ENCODE results near the gene METAP1D. TPM values are rescaled to one million over a fixed set of nuclear protein-coding genes. Genes with fewer than 3 reads are reported as not detected.

The METAP1D gene
- total RNA-seq, 2 donors from 2014 or later, result 4.1 to 4.8 TPM

- H3K27me3 Mint-ChIP-seq, result no peaks in the 10 kb centered on the region
- ATAC-seq (replicated peaks), result no peak
- H3K36me3 Mint-ChIP-seq (ENCODE audit: low read depth), result no peaks in the 10 kb centered on the region
- peaks cover 13% of the 10 kb centered on the region for H3K4me1 Mint-ChIP-seq
- H3K27ac Mint-ChIP-seq, result no peak overlapping the region
- no peak overlapping the region for H3K4me3 Mint-ChIP-seq
- no peaks in the 10 kb centered on the region for H3K9me3 Mint-ChIP-seq
Measured at GRCh38 chr2:172012677-172013391, 13.1 kb downstream of the METAP1D start.

- H3K4me3 Mint-ChIP-seq, result no peak overlapping the region
- no peaks in the 10 kb centered on the region for H3K27me3 Mint-ChIP-seq
- no peaks in the 10 kb centered on the region for H3K9me3 Mint-ChIP-seq
- no peaks in the 10 kb centered on the region for H3K36me3 Mint-ChIP-seq (ENCODE audit: low read depth)
- H3K4me1 Mint-ChIP-seq, result peaks cover 13% of the 10 kb centered on the region
- ATAC-seq (replicated peaks), result no peak
- H3K27ac Mint-ChIP-seq, result no peak overlapping the region
Measured at GRCh38 chr2:172013396-172013795, 13.6 kb downstream of the METAP1D start.

GRCh38 chr2:172021074-172021931, 21.6 kb downstream of the METAP1D start:
- no peaks in the 10 kb centered on the region for H3K9me3 Mint-ChIP-seq
- no peak for ATAC-seq (replicated peaks)
- H3K36me3 Mint-ChIP-seq (ENCODE audit: low read depth), result no peaks in the 10 kb centered on the region
- H3K4me1 Mint-ChIP-seq, result peaks cover 4% of the 10 kb centered on the region
- no peak overlapping the region for H3K4me3 Mint-ChIP-seq
- H3K27ac Mint-ChIP-seq, result no peak overlapping the region
- no peaks in the 10 kb centered on the region for H3K27me3 Mint-ChIP-seq

GRCh38 chr2:172021955-172022354, 22.2 kb downstream of the METAP1D start:
- H3K9me3 Mint-ChIP-seq, result no peaks in the 10 kb centered on the region
- no peaks in the 10 kb centered on the region for H3K27me3 Mint-ChIP-seq
- no peaks in the 10 kb centered on the region for H3K36me3 Mint-ChIP-seq (ENCODE audit: low read depth)
- H3K4me1 Mint-ChIP-seq, result peaks cover 4% of the 10 kb centered on the region
- no peak for ATAC-seq (replicated peaks)
- H3K27ac Mint-ChIP-seq, result no peak overlapping the region
- no peak overlapping the region for H3K4me3 Mint-ChIP-seq

GRCh38 chr2:172031536-172031935, 31.8 kb downstream of the METAP1D start:
- Mint-ChIP-seq H3K4me1 (no peaks in the 10 kb centered on the region), H3K4me3 (no peak overlapping the region), H3K27ac (no peak overlapping the region), H3K9me3 (no peaks in the 10 kb centered on the region), H3K27me3 (no peaks in the 10 kb centered on the region), H3K36me3 (ENCODE audit: low read depth) (no peaks in the 10 kb centered on the region)
- ATAC-seq (replicated peaks), result no peak

- H3K4me3 Mint-ChIP-seq, result no peak overlapping the region
- no peaks in the 10 kb centered on the region for H3K27me3 Mint-ChIP-seq
- ATAC-seq (replicated peaks), result no peak
- no peak overlapping the region for H3K27ac Mint-ChIP-seq
- H3K4me1 Mint-ChIP-seq, result no peaks in the 10 kb centered on the region
- H3K36me3 Mint-ChIP-seq (ENCODE audit: low read depth), result no peaks in the 10 kb centered on the region
- H3K9me3 Mint-ChIP-seq, result no peaks in the 10 kb centered on the region
Measured at GRCh38 chr2:172038121-172038520, 38.4 kb downstream of the METAP1D start.

GRCh38 chr2:172038604-172039003, 38.9 kb downstream of the METAP1D start:
- Mint-ChIP-seq H3K4me1 (no peaks in the 10 kb centered on the region), H3K36me3 (ENCODE audit: low read depth) (no peaks in the 10 kb centered on the region), H3K27ac (no peak overlapping the region)

GRCh38 chr2:172039011-172039704, 39.4 kb downstream of the METAP1D start:
- Mint-ChIP-seq H3K9me3 (no peaks in the 10 kb centered on the region), H3K27ac (no peak overlapping the region), H3K4me1 (no peaks in the 10 kb centered on the region), H3K4me3 (no peak overlapping the region), H3K27me3 (no peaks in the 10 kb centered on the region), H3K36me3 (ENCODE audit: low read depth) (no peaks in the 10 kb centered on the region)
- ATAC-seq (replicated peaks), result no peak

More at GRCh38 chr2:172038604-172039003, 38.9 kb downstream of the METAP1D start:
- H3K9me3 Mint-ChIP-seq, result no peaks in the 10 kb centered on the region
- no peaks in the 10 kb centered on the region for H3K27me3 Mint-ChIP-seq
- ATAC-seq (replicated peaks), result no peak
- no peak overlapping the region for H3K4me3 Mint-ChIP-seq

- no peaks in the 10 kb centered on the region for H3K4me1 Mint-ChIP-seq
Measured at GRCh38 chr2:172040311-172040710, 40.6 kb downstream of the METAP1D start.

GRCh38 chr2:172046080-172046678, 46.4 kb downstream of the METAP1D start:
- ATAC-seq (replicated peaks), result no peak
- Mint-ChIP-seq H3K27ac (no peak overlapping the region), H3K9me3 (no peaks in the 10 kb centered on the region), H3K4me1 (no peaks in the 10 kb centered on the region), H3K27me3 (no peaks in the 10 kb centered on the region), H3K4me3 (no peak overlapping the region), H3K36me3 (ENCODE audit: low read depth) (no peaks in the 10 kb centered on the region)

More at GRCh38 chr2:172040311-172040710, 40.6 kb downstream of the METAP1D start:
- Mint-ChIP-seq H3K4me3 (no peak overlapping the region), H3K36me3 (ENCODE audit: low read depth) (no peaks in the 10 kb centered on the region), H3K9me3 (no peaks in the 10 kb centered on the region), H3K27ac (no peak overlapping the region), H3K27me3 (no peaks in the 10 kb centered on the region)
- no peak for ATAC-seq (replicated peaks)

- no peak for ATAC-seq (replicated peaks)
- no peaks in the 10 kb centered on the region for H3K9me3 Mint-ChIP-seq
- no peaks in the 10 kb centered on the region for H3K27me3 Mint-ChIP-seq
- no peak overlapping the region for H3K27ac Mint-ChIP-seq
- no peak overlapping the region for H3K4me3 Mint-ChIP-seq
- no peaks in the 10 kb centered on the region for H3K36me3 Mint-ChIP-seq (ENCODE audit: low read depth)
- H3K4me1 Mint-ChIP-seq, result no peaks in the 10 kb centered on the region
Measured at GRCh38 chr2:172046866-172047565, 47.3 kb downstream of the METAP1D start.

GRCh38 chr2:172047566-172048507, 48.1 kb downstream of the METAP1D start:
- no peak overlapping the region for H3K27ac Mint-ChIP-seq
- H3K4me3 Mint-ChIP-seq, result no peak overlapping the region
- H3K27me3 Mint-ChIP-seq, result no peaks in the 10 kb centered on the region
- no peaks in the 10 kb centered on the region for H3K4me1 Mint-ChIP-seq
- no peaks in the 10 kb centered on the region for H3K9me3 Mint-ChIP-seq
- no peaks in the 10 kb centered on the region for H3K36me3 Mint-ChIP-seq (ENCODE audit: low read depth)
- ATAC-seq (replicated peaks), result no peak

Data from activated T-helper 17 cell treated with anti-CD3 and anti-CD28 coated beads, Interleukin-2, amount 50 U/mL, for 72 hours (primary cell).